Gastrocnemius medialis (tissue), 4 donors: ENCODE measurements around the gene SLC17A1.

Source experiments
- CTCF ChIP-seq, 5 experiments: fragments of 450-650 bp in 3 of 5; fragments of 200-600 bp in 2 of 5; sonication (generic) in 2 of 5; IDR thresholded peaks in 4 of 5; conservative IDR thresholded peaks in 1 of 5; 1 replicate in 4 of 5; 2 replicates in 1 of 5; pipeline ENCODE4 v1.5.1; 2016 to 2019; ENCODE audit warnings: antibody characterized with exemption in 5 of 5, mild to moderate bottlenecking in 3 of 5, moderate library complexity in 3 of 5
- POLR2A ChIP-seq, 2 donors: fragments of 450-650 bp; IDR thresholded peaks; one replicate each; pipeline ENCODE4 v1.6.1; 2017; ENCODE audit warnings: antibody characterized with exemption in 2 of 2, mild to moderate bottlenecking in 2 of 2, moderate library complexity in 2 of 2

- TF ChIP-seq CTCF (IDR thresholded peaks at IDR 0.05 in 4 of 5, conservative IDR thresholded peaks at IDR 0.05 in 1 of 5) (no peak), POLR2A (IDR thresholded peaks at IDR 0.05) (no peak)
Observed at GRCh38 chr6:25816252-25816651, 15.6 kb downstream of the SLC17A1 start.
